Endothelial cell of umbilical vein (primary cell): ENCODE data around the gene APBA2.

ENCODE experiments used
- CTCF ChIP-seq, 2 donors: IDR thresholded peaks; 1 replicate in 1 of 2; 2 replicates in 1 of 2; pipeline ENCODE4 v1.5.1; 2011; ENCODE audit warnings: low read length in 2 of 2, mild to moderate bottlenecking in 2 of 2, moderate library complexity in 2 of 2, control low read depth in 1 of 2, inconsistent platforms in 1 of 2, low read depth in 1 of 2; ENCODE audit not compliant: insufficient read depth in 1 of 2; ENCODE audit errors: extremely low read depth in 1 of 2
- EZH2 ChIP-seq: IDR thresholded peaks from 2 replicates; pipeline ENCODE4 v1.6.1; 2012; ENCODE audit warnings: borderline replicate concordance, low read depth, mild to moderate bottlenecking, moderate library complexity, low read length, inconsistent platforms; ENCODE audit not compliant: severe bottlenecking
- POLR2A ChIP-seq: IDR thresholded peaks from 2 replicates; pipeline ENCODE4 v1.6.1; 2012; ENCODE audit warnings: low read depth, mild to moderate bottlenecking, control low read depth, low read length
- POLR2AphosphoS5 ChIP-seq: IDR thresholded peaks from 2 replicates; pipeline ENCODE4 v1.6.1; 2012; ENCODE audit warnings: low read depth, mild to moderate bottlenecking, control low read depth, low read length, moderate library complexity; ENCODE audit not compliant: insufficient read depth

GRCh38 chr15:29133321-29133720 lies 247.5 kb downstream of the APBA2 start:
- TF ChIP-seq CTCF (IDR thresholded peaks at IDR 0.05; ENCODE audit: extremely low read depth in 1 of 2, insufficient read depth in 1 of 2, low read depth in 1 of 2, low read length in 2 of 2) (no peak), POLR2AphosphoS5 (no peak), POLR2A (no peak), EZH2 (no peak)
